Gastrocnemius medialis (tissue), 4 donors: ENCODE data around the gene OGFOD2. TPM values are rescaled to one million over a fixed set of nuclear protein-coding genes. Genes with fewer than 3 reads are reported as not detected.

Source experiments
- ATAC-seq, 2 donors: fragments of 150-250 bp; one replicate each; pipeline ENCODE4 v1.9.1; 2016
- DNase-seq, 2 donors: peaks; one replicate each; pipeline ENCODE4 v3.0.0-alpha.2; 2019
- H3K27ac ChIP-seq, 4 donors: fragments of 200-600 bp; sonication (generic); 1 replicate in 1 of 4; 2 replicates in 3 of 4; pipeline ENCODE4 v1.5.1; 2016 to 2018; ENCODE audit warnings: mild to moderate bottlenecking in 2 of 4, moderate library complexity in 1 of 4
- H3K27me3 ChIP-seq, 3 donors: fragments of 200-600 bp; sonication (generic) in 2 of 3; 1 replicate in 1 of 3; 2 replicates in 2 of 3; pipeline versions ENCODE4 v1.5.1 to v1.6.0; 2016 to 2019; ENCODE audit warnings: mild to moderate bottlenecking in 1 of 3, moderate library complexity in 1 of 3
- H3K36me3 ChIP-seq, 2 donors: fragments of 200-600 bp; sonication (generic) in 1 of 2; one replicate each; pipeline ENCODE4 v1.5.1; 2017 to 2018
- H3K4me1 ChIP-seq, 2 donors: fragments of 200-600 bp; sonication (generic) in 1 of 2; one replicate each; pipeline ENCODE4 v1.5.1; 2016 to 2017; ENCODE audit warnings: mild to moderate bottlenecking in 2 of 2
- H3K4me3 ChIP-seq, 4 donors: fragments of 200-600 bp; sonication (generic) in 3 of 4; 1 replicate in 1 of 4; 2 replicates in 3 of 4; pipeline ENCODE4 v1.5.1; 2016 to 2019; ENCODE audit warnings: mild to moderate bottlenecking in 2 of 4
- H3K9me3 ChIP-seq, 3 donors: fragments of 200-600 bp; sonication (generic) in 2 of 3; 1 replicate in 1 of 3; 2 replicates in 2 of 3; pipeline ENCODE4 v1.5.1; 2016 to 2019
- CTCF ChIP-seq, 5 experiments: fragments of 450-650 bp in 3 of 5; fragments of 200-600 bp in 2 of 5; sonication (generic) in 2 of 5; IDR thresholded peaks in 4 of 5; conservative IDR thresholded peaks in 1 of 5; 1 replicate in 4 of 5; 2 replicates in 1 of 5; pipeline ENCODE4 v1.5.1; 2016 to 2019; ENCODE audit warnings: antibody characterized with exemption in 5 of 5, mild to moderate bottlenecking in 3 of 5, moderate library complexity in 3 of 5
- POLR2A ChIP-seq, 2 donors: fragments of 450-650 bp; IDR thresholded peaks; one replicate each; pipeline ENCODE4 v1.6.1; 2017; ENCODE audit warnings: antibody characterized with exemption in 2 of 2, mild to moderate bottlenecking in 2 of 2, moderate library complexity in 2 of 2
- in situ Hi-C, 4 donors: fragments of 200-750 bp; cut with MboI; loops; one replicate each; pipeline versions ENCODE4 v1.15.0 to v1.8.0; 2017; ENCODE audit warnings: low sequenced_read_pairs in 4 of 4
- intact Hi-C: fragments of 100-400 bp; cut with DNase I; formaldehyde crosslinking; loops from one replicate; pipeline ENCODE4 v1.15.1; 2023; ENCODE audit warnings: low total_unique reads
- total RNA-seq, 4 donors: library from RNA; depleted of rRNA; stranded (reverse); fragments of >200 nt; gene quantifications; one replicate each; pipeline versions ENCODE4 v1.1.0 to v1.2.3, GENCODE V29; 2016

The OGFOD2 gene
- total RNA-seq, 4 donors from 2014 or later: 3.2 to 11.7 (median 7.8) TPM

DNA sequence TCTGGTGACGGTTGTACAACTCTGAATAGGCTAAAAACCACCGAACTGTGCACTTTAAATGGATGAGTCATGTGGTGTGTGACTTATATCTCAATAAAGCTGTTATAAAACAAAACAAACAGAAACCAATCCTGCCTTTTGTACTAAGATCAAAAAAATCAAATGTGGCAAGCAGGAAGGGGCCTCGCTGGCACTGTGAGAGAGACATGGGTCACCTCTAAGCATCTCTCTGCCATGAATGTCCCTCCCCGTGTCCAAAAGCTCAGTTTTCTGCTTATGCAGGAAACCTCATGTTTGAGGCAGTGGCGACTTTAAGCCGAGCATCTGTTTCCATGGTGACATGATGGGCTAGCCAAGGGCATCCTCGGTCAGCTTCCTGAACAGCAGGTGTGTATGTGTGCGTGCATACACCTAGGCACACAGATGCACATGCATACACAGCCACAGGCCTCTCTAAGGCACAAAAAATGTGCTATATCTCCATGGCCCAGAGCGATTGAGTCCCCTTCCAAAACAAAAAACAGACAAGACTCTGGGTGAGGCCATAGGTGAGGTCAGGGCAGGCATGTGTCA, 49.9 kb downstream of the OGFOD2 start:
- DNase-seq: no peak
- Histone ChIP-seq H3K4me3 (no peak overlapping the region), H3K9me3 (no peaks in the 10 kb centered on the region), H3K27ac (no peak overlapping the region), H3K36me3 (no peaks in the 10 kb centered on the region), H3K27me3 (no peaks in the 10 kb centered on the region), H3K4me1 (no peaks in the 10 kb centered on the region)
- TF ChIP-seq CTCF (IDR thresholded peaks at IDR 0.05 in 4 of 5, conservative IDR thresholded peaks at IDR 0.05 in 1 of 5): no peak
- no peak for TF ChIP-seq POLR2A (IDR thresholded peaks at IDR 0.05)
- intact Hi-C loops (no loop called here), in situ Hi-C loops (no loop called here)
- ATAC-seq: no peak

DNA sequence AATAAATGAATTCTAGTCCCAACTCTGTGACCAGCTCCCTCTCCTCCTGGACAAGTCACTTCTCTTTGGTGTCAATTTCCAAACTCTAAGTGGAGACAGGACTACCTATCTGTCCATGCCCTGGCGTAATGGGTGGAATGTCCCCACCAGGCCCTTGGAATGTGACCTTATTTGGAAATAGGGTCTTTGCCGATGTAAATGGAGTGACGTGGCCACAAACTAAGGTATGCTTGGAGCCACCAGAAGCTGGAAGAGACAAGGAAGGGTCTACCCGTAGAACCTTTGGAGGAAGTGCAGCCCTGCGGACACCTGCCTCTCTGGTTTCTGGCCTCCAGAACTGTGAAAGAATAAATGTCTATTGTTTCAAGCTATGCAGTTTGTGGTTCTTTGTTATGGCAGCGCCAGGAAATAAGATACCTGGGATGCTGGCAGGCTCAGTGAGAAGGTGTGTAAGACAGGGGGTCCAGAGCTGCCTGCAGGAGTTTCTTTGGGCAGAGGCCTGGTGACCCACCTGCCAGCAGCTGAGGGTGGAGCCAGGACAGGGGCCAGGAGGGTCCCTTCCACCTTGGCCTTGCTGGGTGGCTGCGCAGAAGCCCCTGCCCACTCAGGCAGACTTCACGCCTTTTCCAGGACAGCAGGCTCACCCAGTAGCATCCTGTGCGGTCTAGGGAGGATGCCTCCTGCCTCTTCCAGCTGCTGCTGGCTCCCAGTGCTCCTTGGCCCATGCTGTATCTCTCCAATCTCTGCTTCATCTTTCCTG, 51.2 kb downstream of the OGFOD2 start:
- Histone ChIP-seq H3K36me3 (no peaks in the 10 kb centered on the region), H3K27me3 (no peaks in the 10 kb centered on the region), H3K4me3 (no peak overlapping the region), H3K9me3 (no peaks in the 10 kb centered on the region), H3K4me1 (no peaks in the 10 kb centered on the region), H3K27ac (no peak overlapping the region)
- no peak for ATAC-seq
- TF ChIP-seq CTCF (IDR thresholded peaks at IDR 0.05 in 4 of 5, conservative IDR thresholded peaks at IDR 0.05 in 1 of 5) (no peak), POLR2A (IDR thresholded peaks at IDR 0.05) (no peak)
- intact Hi-C loops: no loop called here
- in situ Hi-C loops: no loop called here
- DNase-seq: no peak

- no peaks in the 10 kb centered on the region for H3K9me3 ChIP-seq
- H3K4me3 ChIP-seq: no peak overlapping the region
- no peak for DNase-seq
- no peaks in the 10 kb centered on the region for H3K36me3 ChIP-seq
- ATAC-seq: no peak
- intact Hi-C loops: no loop called here
- H3K27ac ChIP-seq: no peak overlapping the region
- no peak for TF ChIP-seq POLR2A (IDR thresholded peaks at IDR 0.05)
- TF ChIP-seq CTCF (IDR thresholded peaks at IDR 0.05 in 4 of 5, conservative IDR thresholded peaks at IDR 0.05 in 1 of 5): no peak
- in situ Hi-C loops: no loop called here
- no peaks in the 10 kb centered on the region for H3K27me3 ChIP-seq
- no peaks in the 10 kb centered on the region for H3K4me1 ChIP-seq
Measured at GRCh38 chr12:123027726-123028445, 52.8 kb downstream of the OGFOD2 start.

DNA sequence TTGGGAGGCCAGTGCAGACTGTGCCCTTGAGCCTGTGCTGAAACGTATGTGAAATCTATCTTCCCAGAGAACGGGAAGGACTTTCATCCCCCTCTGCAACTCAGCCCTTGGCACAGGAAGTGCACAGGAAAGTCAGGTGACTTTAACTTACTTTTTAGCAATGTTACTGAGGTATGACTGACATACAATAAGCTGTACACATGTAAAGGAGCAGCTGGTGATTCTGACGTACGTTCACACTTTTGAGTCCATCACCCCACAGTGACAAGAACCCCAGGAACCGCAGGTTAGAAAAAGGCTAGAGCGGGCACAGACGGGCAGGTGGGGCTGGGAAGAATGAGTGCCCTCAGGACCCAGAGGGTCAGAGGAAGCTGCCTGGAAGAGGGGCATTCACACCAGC, 53.4 kb downstream of the OGFOD2 start:
- no peak overlapping the region for H3K4me3 ChIP-seq
- peaks cover 0 to 5% of the 10 kb centered on the region in 2 donors for H3K36me3 ChIP-seq
- intact Hi-C loops: no loop called here
- no peak for DNase-seq
- H3K27me3 ChIP-seq: no peaks in the 10 kb centered on the region
- in situ Hi-C loops: no loop called here
- no peak for ATAC-seq
- H3K4me1 ChIP-seq: no peaks in the 10 kb centered on the region
- TF ChIP-seq POLR2A (IDR thresholded peaks at IDR 0.05) (no peak), CTCF (IDR thresholded peaks at IDR 0.05 in 4 of 5, conservative IDR thresholded peaks at IDR 0.05 in 1 of 5) (no peak)
- H3K27ac ChIP-seq: no peak overlapping the region
- H3K9me3 ChIP-seq: no peaks in the 10 kb centered on the region
